ENCODE results near the gene GUCY1A1.

DNA sequence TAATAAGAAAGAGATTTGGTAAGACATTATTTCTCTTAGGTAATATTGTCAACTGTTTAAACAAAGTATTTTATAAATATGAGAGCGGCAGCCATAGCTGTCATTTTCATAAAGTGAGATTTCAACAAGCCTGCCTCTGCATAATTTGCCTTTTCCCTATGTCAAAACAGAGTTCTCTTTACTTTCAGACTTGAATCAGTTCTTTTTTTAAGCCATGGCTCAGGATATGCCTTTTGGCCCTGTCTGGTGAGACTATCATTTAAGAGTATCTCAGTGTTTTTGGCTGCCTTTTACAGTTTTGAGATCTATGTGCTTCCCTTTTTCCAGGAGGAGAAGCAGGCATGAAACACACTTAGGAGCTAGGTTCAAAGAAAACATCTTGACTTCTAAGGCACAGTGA, 7.5 kb upstream of the GUCY1A1 start:
- TF ChIP-seq RFX5 (IDR thresholded peaks at IDR 0.05; ENCODE audit: low read depth, low read length) (no peak), POLR2A (IDR thresholded peaks at IDR 0.05; ENCODE audit: low read depth, low read length) (no peak), CHD1 (IDR thresholded peaks at IDR 0.05; ENCODE audit: low read depth, low read length) (no peak), RAD21 (IDR thresholded peaks at IDR 0.05; ENCODE audit: low read length) (no peak), RCOR1 (IDR thresholded peaks at IDR 0.05; ENCODE audit: insufficient replicate concordance, low read length) (no peak), SMC3 (IDR thresholded peaks at IDR 0.05; ENCODE audit: low read depth, low read length) (no peak), MAZ (IDR thresholded peaks at IDR 0.05; ENCODE audit: borderline replicate concordance, low read depth, low read length) (no peak), CEBPB (IDR thresholded peaks at IDR 0.05; ENCODE audit: low read depth, low read length) (no peak), NFE2L2 (IDR thresholded peaks at IDR 0.05; ENCODE audit: low read depth, low read length) (no peak), FOS (IDR thresholded peaks at IDR 0.05; ENCODE audit: low read depth, low read length) (no peak), MXI1 (IDR thresholded peaks at IDR 0.05; ENCODE audit: borderline replicate concordance, low read depth, low read length) (no peak)
- TF ChIP-seq, protein P1, sequence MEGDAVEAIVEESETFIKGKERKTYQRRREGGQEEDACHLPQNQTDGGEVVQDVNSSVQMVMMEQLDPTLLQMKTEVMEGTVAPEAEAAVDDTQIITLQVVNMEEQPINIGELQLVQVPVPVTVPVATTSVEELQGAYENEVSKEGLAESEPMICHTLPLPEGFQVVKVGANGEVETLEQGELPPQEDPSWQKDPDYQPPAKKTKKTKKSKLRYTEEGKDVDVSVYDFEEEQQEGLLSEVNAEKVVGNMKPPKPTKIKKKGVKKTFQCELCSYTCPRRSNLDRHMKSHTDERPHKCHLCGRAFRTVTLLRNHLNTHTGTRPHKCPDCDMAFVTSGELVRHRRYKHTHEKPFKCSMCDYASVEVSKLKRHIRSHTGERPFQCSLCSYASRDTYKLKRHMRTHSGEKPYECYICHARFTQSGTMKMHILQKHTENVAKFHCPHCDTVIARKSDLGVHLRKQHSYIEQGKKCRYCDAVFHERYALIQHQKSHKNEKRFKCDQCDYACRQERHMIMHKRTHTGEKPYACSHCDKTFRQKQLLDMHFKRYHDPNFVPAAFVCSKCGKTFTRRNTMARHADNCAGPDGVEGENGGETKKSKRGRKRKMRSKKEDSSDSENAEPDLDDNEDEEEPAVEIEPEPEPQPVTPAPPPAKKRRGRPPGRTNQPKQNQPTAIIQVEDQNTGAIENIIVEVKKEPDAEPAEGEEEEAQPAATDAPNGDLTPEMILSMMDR (conservative IDR thresholded peaks at IDR 0.05; ENCODE audit: low read depth, low read length) = no peak
- TF ChIP-seq, protein P2, sequence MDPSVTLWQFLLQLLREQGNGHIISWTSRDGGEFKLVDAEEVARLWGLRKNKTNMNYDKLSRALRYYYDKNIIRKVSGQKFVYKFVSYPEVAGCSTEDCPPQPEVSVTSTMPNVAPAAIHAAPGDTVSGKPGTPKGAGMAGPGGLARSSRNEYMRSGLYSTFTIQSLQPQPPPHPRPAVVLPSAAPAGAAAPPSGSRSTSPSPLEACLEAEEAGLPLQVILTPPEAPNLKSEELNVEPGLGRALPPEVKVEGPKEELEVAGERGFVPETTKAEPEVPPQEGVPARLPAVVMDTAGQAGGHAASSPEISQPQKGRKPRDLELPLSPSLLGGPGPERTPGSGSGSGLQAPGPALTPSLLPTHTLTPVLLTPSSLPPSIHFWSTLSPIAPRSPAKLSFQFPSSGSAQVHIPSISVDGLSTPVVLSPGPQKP (IDR thresholded peaks at IDR 0.05; ENCODE audit: borderline replicate concordance, low read depth, low read length) = no peak
